HepG2 (cell line): ENCODE data around the gene AARS2. TPM values are rescaled to one million over a fixed set of nuclear protein-coding genes. Genes with fewer than 3 reads are reported as not detected.

Source experiments
- E2F5 ChIP-seq: sonication (generic); formaldehyde crosslinking; conservative IDR thresholded peaks from 2 replicates; pipeline ENCODE4 v1.4.0; 2020; ENCODE audit warnings: missing genetic modification reagents
- ETV5 ChIP-seq: IDR thresholded peaks from 2 replicates; pipeline ENCODE4 v1.6.1; 2018; ENCODE audit warnings: missing biosample characterization, missing genetic modification reagents, inconsistent platforms, borderline replicate concordance
- FOXA3 ChIP-seq: IDR thresholded peaks from 2 replicates; pipeline ENCODE4 v1.6.1; 2016; ENCODE audit warnings: missing genetic modification reagents, missing compliant biosample characterization
- HOXD1 ChIP-seq: sonication (generic); formaldehyde crosslinking; IDR thresholded peaks from 2 replicates; pipeline ENCODE4 v1.5.0; 2020; ENCODE audit warnings: missing genetic modification reagents
- PHF21A ChIP-seq: sonication (generic); formaldehyde crosslinking; IDR thresholded peaks from 2 replicates; pipeline ENCODE4 v1.5.0; 2020; ENCODE audit warnings: mild to moderate bottlenecking, missing genetic modification reagents
- PRMT3 ChIP-seq: sonication (generic); formaldehyde crosslinking; IDR thresholded peaks from 2 replicates; pipeline ENCODE4 v1.8.1; 2022; ENCODE audit warnings: low read depth, mild to moderate bottlenecking, moderate library complexity, missing genetic modification reagents, borderline replicate concordance
- SNAPC2 ChIP-seq: sonication (generic); formaldehyde crosslinking; IDR thresholded peaks from 2 replicates; pipeline ENCODE4 v1.8.1; 2022; ENCODE audit warnings: mild to moderate bottlenecking, missing genetic modification reagents
- SOX13 ChIP-seq, 3 experiments: fragments of 450-650 bp in 1 of 3; sonication (generic) in 1 of 3; formaldehyde crosslinking in 1 of 3; IDR thresholded peaks in 2 of 3; conservative IDR thresholded peaks in 1 of 3; 2 replicates each; pipeline versions ENCODE4 v1.5.0 to v1.6.1; 2016 to 2020; ENCODE audit warnings: antibody characterized with exemption in 1 of 3, mild to moderate bottlenecking in 1 of 3, missing compliant biosample characterization in 1 of 3, missing genetic modification reagents in 1 of 3, moderate library complexity in 1 of 3
- ZFP36L2 ChIP-seq: sonication (generic); formaldehyde crosslinking; IDR thresholded peaks from 2 replicates; pipeline ENCODE4 v1.4.0; 2020; ENCODE audit warnings: missing genetic modification reagents
- ZKSCAN8 ChIP-seq: IDR thresholded peaks from 2 replicates; pipeline ENCODE4 v1.6.1; 2016; ENCODE audit warnings: borderline replicate concordance, missing genetic modification reagents, missing compliant biosample characterization
- ZNF101 ChIP-seq: sonication (generic); formaldehyde crosslinking; IDR thresholded peaks from 2 replicates; pipeline ENCODE4 v1.4.0; 2020; ENCODE audit warnings: mild to moderate bottlenecking, low read depth, missing genetic modification reagents, borderline replicate concordance
- ZNF350 ChIP-seq: sonication (generic); formaldehyde crosslinking; IDR thresholded peaks from 2 replicates; pipeline ENCODE4 v1.4.0; 2020; ENCODE audit warnings: mild to moderate bottlenecking, low read depth, missing genetic modification reagents, borderline replicate concordance
- ZNF550 ChIP-seq: sonication (generic); formaldehyde crosslinking; IDR thresholded peaks from 2 replicates; pipeline ENCODE4 v1.4.0; 2020; ENCODE audit warnings: mild to moderate bottlenecking, missing genetic modification reagents, borderline replicate concordance
- ZNF574 ChIP-seq: sonication (generic); formaldehyde crosslinking; IDR thresholded peaks from 2 replicates; pipeline ENCODE4 v1.4.0; 2020; ENCODE audit warnings: missing genetic modification reagents
- polyA plus RNA-seq, 8 experiments: library from polyadenylated mRNA; depleted of rRNA in 3 of 8; stranded (reverse) in 7 of 8; unstranded in 1 of 8; fragments of >200 nt; fragmentation: Illumina TruSeq in 4 of 8; extraction: Trizol in 4 of 8; gene quantifications; 2 replicates each; pipeline versions ENCODE4 v1.2.1 to v1.2.3, GENCODE V29; 2011 to 2016; ENCODE audit warnings: low read depth in 4 of 8, missing spikeins in 1 of 8, mixed read lengths in 1 of 8; ENCODE audit not compliant: insufficient read depth in 1 of 8
- total RNA-seq, 5 experiments: library from RNA; depleted of rRNA; stranded (reverse); fragments of >200 nt; fragmentation: Illumina TruSeq; extraction: Trizol; gene quantifications; 2 replicates each; pipeline ENCODE4 v1.2.3, GENCODE V29; 2016; ENCODE audit warnings: low read depth in 1 of 5
- TF ChIP-seq, protein P1 (sequence below): sonication (generic); formaldehyde crosslinking; IDR thresholded peaks from 2 replicates; pipeline ENCODE4 v1.4.0; 2020; ENCODE audit warnings: mild to moderate bottlenecking, missing genetic modification reagents
- TF ChIP-seq, protein P2 (sequence below): sonication (generic); formaldehyde crosslinking; IDR thresholded peaks from 2 replicates; pipeline ENCODE4 v1.4.0; 2020; ENCODE audit warnings: missing genetic modification reagents
- TF ChIP-seq, protein P3 (sequence below): sonication (generic); formaldehyde crosslinking; IDR thresholded peaks from 2 replicates; pipeline ENCODE4 v1.8.1; 2022; ENCODE audit warnings: low read depth, mild to moderate bottlenecking, missing genetic modification reagents
- TF ChIP-seq, protein P4 (sequence below): sonication (generic); formaldehyde crosslinking; IDR thresholded peaks from 2 replicates; pipeline ENCODE4 v1.4.0; 2020; ENCODE audit warnings: missing genetic modification reagents

AARS2 gene
- total and polyA plus RNA-seq, 2 of the 13 experiments (the other 11 are each of a cell fraction or from before 2014, with no cell fraction given), result 7.5 to 24.1 TPM

DNA sequence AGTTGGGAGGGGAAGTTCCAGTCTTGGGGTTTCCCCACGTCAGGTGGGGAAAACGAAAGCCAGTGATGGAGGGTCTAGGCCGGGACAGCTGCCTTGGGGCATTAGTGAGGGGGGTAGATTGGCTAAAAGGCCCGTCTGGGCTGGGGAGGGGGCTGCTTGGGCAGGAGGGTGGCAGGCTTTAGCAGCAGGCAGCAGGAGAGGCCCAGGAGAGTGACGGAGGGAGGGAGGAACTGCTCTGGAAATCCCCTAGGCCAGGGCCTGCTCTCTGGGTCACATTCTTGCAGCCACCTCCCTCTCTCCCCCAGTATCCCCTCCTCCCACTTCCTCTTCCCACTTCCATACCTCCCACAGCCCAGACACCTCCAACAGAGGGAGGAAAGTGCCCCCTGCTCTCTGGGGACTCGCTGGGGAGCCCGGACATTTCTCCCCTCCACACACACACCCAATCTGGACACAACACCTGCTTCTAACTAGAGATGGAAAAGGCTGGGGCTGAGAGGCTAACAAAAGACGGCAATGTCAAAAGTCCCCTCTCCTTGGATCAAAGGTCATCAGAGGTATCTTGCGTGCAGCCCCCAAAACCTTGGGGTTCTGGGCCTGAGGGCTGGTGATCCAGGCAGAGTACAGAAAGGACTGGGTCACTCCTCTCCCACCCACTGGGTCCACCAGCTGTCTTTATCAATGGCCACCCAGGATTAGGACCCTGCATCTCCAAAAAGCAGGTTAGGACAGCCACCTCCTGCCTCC is 49.6 kb downstream of the AARS2 start (continued):
- TF ChIP-seq ZNF101 (CRISPR knock-in tag), result no peak
- TF ChIP-seq ETV5 (CRISPR knock-in tag), result peak; percentile 57; the same call in 1 of the 2 replicates
- TF ChIP-seq, protein P1, sequence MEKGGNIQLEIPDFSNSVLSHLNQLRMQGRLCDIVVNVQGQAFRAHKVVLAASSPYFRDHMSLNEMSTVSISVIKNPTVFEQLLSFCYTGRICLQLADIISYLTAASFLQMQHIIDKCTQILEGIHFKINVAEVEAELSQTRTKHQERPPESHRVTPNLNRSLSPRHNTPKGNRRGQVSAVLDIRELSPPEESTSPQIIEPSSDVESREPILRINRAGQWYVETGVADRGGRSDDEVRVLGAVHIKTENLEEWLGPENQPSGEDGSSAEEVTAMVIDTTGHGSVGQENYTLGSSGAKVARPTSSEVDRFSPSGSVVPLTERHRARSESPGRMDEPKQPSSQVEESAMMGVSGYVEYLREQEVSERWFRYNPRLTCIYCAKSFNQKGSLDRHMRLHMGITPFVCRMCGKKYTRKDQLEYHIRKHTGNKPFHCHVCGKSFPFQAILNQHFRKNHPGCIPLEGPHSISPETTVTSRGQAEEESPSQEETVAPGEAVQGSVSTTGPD (CRISPR knock-in tag), result no peak
- TF ChIP-seq SOX13 (IDR thresholded peaks at IDR 0.05), result no peak
- TF ChIP-seq SOX13 (CRISPR knock-in tag; conservative IDR thresholded peaks at IDR 0.05 in 1 of 2, IDR thresholded peaks at IDR 0.05 in 1 of 2), result no peak
- TF ChIP-seq, protein P2, sequence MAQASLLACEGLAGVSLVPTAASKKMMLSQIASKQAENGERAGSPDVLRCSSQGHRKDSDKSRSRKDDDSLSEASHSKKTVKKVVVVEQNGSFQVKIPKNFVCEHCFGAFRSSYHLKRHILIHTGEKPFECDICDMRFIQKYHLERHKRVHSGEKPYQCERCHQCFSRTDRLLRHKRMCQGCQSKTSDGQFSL, result no peak
- no peak for TF ChIP-seq PHF21A (CRISPR knock-in tag)
- TF ChIP-seq ZNF350 (CRISPR knock-in tag), result no peak
- TF ChIP-seq ZNF574 (CRISPR knock-in tag), result peak; percentile 44; the same call in 1 of the 2 replicates
- no peak for TF ChIP-seq SNAPC2
- TF ChIP-seq, protein P3, sequence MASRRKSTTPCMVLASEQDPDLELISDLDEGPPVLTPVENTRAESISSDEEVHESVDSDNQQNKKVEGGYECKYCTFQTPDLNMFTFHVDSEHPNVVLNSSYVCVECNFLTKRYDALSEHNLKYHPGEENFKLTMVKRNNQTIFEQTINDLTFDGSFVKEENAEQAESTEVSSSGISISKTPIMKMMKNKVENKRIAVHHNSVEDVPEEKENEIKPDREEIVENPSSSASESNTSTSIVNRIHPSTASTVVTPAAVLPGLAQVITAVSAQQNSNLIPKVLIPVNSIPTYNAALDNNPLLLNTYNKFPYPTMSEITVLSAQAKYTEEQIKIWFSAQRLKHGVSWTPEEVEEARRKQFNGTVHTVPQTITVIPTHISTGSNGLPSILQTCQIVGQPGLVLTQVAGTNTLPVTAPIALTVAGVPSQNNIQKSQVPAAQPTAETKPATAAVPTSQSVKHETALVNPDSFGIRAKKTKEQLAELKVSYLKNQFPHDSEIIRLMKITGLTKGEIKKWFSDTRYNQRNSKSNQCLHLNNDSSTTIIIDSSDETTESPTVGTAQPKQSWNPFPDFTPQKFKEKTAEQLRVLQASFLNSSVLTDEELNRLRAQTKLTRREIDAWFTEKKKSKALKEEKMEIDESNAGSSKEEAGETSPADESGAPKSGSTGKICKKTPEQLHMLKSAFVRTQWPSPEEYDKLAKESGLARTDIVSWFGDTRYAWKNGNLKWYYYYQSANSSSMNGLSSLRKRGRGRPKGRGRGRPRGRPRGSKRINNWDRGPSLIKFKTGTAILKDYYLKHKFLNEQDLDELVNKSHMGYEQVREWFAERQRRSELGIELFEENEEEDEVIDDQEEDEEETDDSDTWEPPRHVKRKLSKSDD (CRISPR knock-in tag), result no peak
- no peak for TF ChIP-seq FOXA3
- TF ChIP-seq ZKSCAN8 (CRISPR knock-in tag), result no peak
- TF ChIP-seq ZFP36L2 (CRISPR knock-in tag), result no peak
- 0 out of 2 replicates have a peak, but pooled peaks have one; percentile 46 for TF ChIP-seq HOXD1 (CRISPR knock-in tag)
- TF ChIP-seq E2F5 (CRISPR knock-in tag), result no peak
- no peak for TF ChIP-seq ZNF550
- TF ChIP-seq, protein P4, sequence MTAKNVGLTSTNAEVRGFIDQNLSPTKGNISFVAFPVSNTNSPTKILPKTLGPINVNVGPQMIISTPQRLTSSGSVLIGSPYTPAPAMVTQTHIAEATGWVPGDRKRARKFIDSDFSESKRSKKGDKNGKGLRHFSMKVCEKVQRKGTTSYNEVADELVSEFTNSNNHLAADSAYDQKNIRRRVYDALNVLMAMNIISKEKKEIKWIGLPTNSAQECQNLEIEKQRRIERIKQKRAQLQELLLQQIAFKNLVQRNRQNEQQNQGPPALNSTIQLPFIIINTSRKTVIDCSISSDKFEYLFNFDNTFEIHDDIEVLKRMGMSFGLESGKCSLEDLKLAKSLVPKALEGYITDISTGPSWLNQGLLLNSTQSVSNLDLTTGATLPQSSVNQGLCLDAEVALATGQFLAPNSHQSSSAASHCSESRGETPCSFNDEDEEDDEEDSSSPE, result 0 out of 2 replicates have a peak, but pooled peaks have one; percentile 28
- TF ChIP-seq PRMT3 (CRISPR knock-in tag), result no peak
